ENCODE data around the gene NAPEPLD. TPM values are rescaled to one million over a fixed set of nuclear protein-coding genes. Genes with fewer than 3 reads are reported as not detected.

Gene NAPEPLD
- total RNA-seq, 3 donors from 2014 or later, result 43.9 to 71.0 (median 45.9) TPM

- DNase-seq (no peak), ATAC-seq (no peak)
- Histone ChIP-seq H3K4me1 (ENCODE audit: low read depth) (peaks cover 24% of the 10 kb centered on the region), H3K9me3 (no peaks in the 10 kb centered on the region), H3K4me3 (no peak overlapping the region), H3K36me3 (ENCODE audit: low read depth) (no peaks in the 10 kb centered on the region)
- no peak for TF ChIP-seq CTCF (IDR thresholded peaks at IDR 0.05)
- intact Hi-C loops (cut with DNase I, micrococcal nuclease), result no loop called here
Measured at GRCh38 chr7:103077318-103077717, 71.6 kb downstream of the NAPEPLD start.

GRCh38 chr7:103076764-103077163 is 72.1 kb downstream of the NAPEPLD start:
- ATAC-seq, result no peak
- H3K9me3 ChIP-seq, result no peaks in the 10 kb centered on the region
- intact Hi-C loops (cut with DNase I, micrococcal nuclease), result no loop called here
- peaks cover 24% of the 10 kb centered on the region for H3K4me1 ChIP-seq (ENCODE audit: low read depth)
- TF ChIP-seq CTCF (IDR thresholded peaks at IDR 0.05), result no peak
- H3K4me3 ChIP-seq, result no peak overlapping the region
- no peak for DNase-seq
- no peaks in the 10 kb centered on the region for H3K36me3 ChIP-seq (ENCODE audit: low read depth)

- intact Hi-C loops (cut with DNase I, micrococcal nuclease), result no loop called here
- Histone ChIP-seq H3K4me1 (ENCODE audit: low read depth) (peaks cover 24% of the 10 kb centered on the region), H3K4me3 (peak overlapping the region; percentile 68), H3K9me3 (no peaks in the 10 kb centered on the region), H3K36me3 (ENCODE audit: low read depth) (no peaks in the 10 kb centered on the region)
- DNase-seq (peak; percentile 53 to 81 (median 63)), ATAC-seq (peak; percentile 36)
- no peak for TF ChIP-seq CTCF (IDR thresholded peaks at IDR 0.05)
Measured at GRCh38 chr7:103075337-103075918, 73.5 kb downstream of the NAPEPLD start.

GRCh38 chr7:103074519-103075336 is 74.2 kb downstream of the NAPEPLD start, which contains the start of the genes ARMC10 and FBXL13:
Gene ARMC10 (plus strand): TSS chr7:103075140. CDS start chr7:103075273, 133 bp downstream.
Gene FBXL13 (minus strand): TSS chr7:103074796.
- Histone ChIP-seq H3K9me3 (no peaks in the 10 kb centered on the region), H3K4me3 (peak within 1 kb of the TSS; percentile 68), H3K36me3 (ENCODE audit: low read depth) (no peaks in the 10 kb centered on the region), H3K4me1 (ENCODE audit: low read depth) (peaks cover 24% of the 10 kb centered on the region)
- ATAC-seq (peak; percentile 95), DNase-seq (peak; percentile 92 to 95 (median 93))
- TF ChIP-seq CTCF (IDR thresholded peaks at IDR 0.05), result peak; percentile 28
- intact Hi-C loops (cut with DNase I, micrococcal nuclease), result no loop called here

GRCh38 chr7:103073989-103074518 is 74.8 kb downstream of the NAPEPLD start:
- peak overlapping the region; percentile 68 for H3K4me3 ChIP-seq
- H3K9me3 ChIP-seq, result no peaks in the 10 kb centered on the region
- TF ChIP-seq CTCF (IDR thresholded peaks at IDR 0.05), result no peak
- H3K4me1 ChIP-seq (ENCODE audit: low read depth), result peaks cover 24% of the 10 kb centered on the region
- intact Hi-C loops (cut with DNase I, micrococcal nuclease), result no loop called here
- H3K36me3 ChIP-seq (ENCODE audit: low read depth), result no peaks in the 10 kb centered on the region
- peak; percentile 9 for ATAC-seq
- DNase-seq, result peak in 1 of 3 donors; percentile 39

All from mucosa of descending colon (tissue), 3 donors.